ENCODE data around the gene C11orf24.

DNA sequence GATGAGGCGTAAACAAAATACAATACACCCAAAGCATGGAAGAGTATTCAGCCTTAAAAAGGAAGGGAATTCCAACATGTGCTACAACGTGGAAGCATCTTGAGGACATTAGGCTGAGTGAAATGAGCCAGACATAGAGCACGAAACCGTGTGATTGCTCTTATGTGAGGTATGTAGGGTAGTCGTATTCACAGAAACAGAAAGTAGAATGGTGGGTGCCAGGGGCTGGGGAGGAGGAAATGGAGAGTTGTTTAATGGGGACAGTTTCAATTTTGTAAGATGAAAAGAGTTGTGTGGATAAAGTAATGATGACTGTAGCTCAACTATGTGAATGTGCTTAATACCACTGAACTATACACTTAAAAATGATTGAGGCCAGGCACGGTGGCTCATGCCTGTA, 48.5 kb downstream of the C11orf24 start:
- TF ChIP-seq, protein P1, sequence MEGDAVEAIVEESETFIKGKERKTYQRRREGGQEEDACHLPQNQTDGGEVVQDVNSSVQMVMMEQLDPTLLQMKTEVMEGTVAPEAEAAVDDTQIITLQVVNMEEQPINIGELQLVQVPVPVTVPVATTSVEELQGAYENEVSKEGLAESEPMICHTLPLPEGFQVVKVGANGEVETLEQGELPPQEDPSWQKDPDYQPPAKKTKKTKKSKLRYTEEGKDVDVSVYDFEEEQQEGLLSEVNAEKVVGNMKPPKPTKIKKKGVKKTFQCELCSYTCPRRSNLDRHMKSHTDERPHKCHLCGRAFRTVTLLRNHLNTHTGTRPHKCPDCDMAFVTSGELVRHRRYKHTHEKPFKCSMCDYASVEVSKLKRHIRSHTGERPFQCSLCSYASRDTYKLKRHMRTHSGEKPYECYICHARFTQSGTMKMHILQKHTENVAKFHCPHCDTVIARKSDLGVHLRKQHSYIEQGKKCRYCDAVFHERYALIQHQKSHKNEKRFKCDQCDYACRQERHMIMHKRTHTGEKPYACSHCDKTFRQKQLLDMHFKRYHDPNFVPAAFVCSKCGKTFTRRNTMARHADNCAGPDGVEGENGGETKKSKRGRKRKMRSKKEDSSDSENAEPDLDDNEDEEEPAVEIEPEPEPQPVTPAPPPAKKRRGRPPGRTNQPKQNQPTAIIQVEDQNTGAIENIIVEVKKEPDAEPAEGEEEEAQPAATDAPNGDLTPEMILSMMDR (IDR thresholded peaks at IDR 0.05; ENCODE audit: low read length): no peak
- no peak for TF ChIP-seq EZH2 (optimal IDR thresholded peaks at IDR 0.05; ENCODE audit: low read depth, low read length)
- TF ChIP-seq EZH2phosphoT487 (IDR thresholded peaks at IDR 0.05; ENCODE audit: low read length): no peak
